IMR-90 (cell line): ENCODE results near the gene TMEM26. TPM values are rescaled to one million over a fixed set of nuclear protein-coding genes. Genes with fewer than 3 reads are reported as not detected.

ENCODE experiments used
- ATAC-seq: fragments of 200-7000 bp; cut with Tn5 transposase; 2 replicates; pipeline ENCODE4 v1.9.1; 2020; ENCODE audit warnings: low read depth, mild to moderate bottlenecking, moderate library complexity
- BruUV-seq: library from RNA; stranded (reverse); fragments of 400-500 nt; replicated peaks from 2 replicates; lab custom pipeline; 2021; lab: Mats Ljungman, UMichigan
- CTCF ChIA-PET: fragments of 300-600 bp; formaldehyde crosslinking; extraction: SDS; loops from one replicate; lab custom pipeline; 2021; ENCODE audit warnings: antibody characterized with exemption; lab: Yijun Ruan, JAX
- POLR2A ChIA-PET: fragments of 300-600 bp; sonication (Branson Sonifier 250); formaldehyde crosslinking; loops from one replicate; lab custom pipeline; 2022; ENCODE audit warnings: antibody characterized with exemption; ENCODE audit not compliant: unreplicated experiment; lab: Charles Lee
- DNase-seq: peaks from one replicate; pipeline ENCODE4 v3.0.0; 2013
- H2AFZ ChIP-seq: replicated peaks from 2 replicates; pipeline ENCODE3; 2013; ENCODE audit warnings: low read length, mild to moderate bottlenecking; ENCODE audit not compliant: poor library complexity
- H2AK5ac ChIP-seq: 2 replicates; pipeline ENCODE4 v1.6.1; 2013; ENCODE audit warnings: low read depth, low read length, inconsistent platforms
- H2AK9ac ChIP-seq: replicated peaks from 2 replicates; pipeline ENCODE3; 2013; ENCODE audit warnings: mild to moderate bottlenecking, low read depth, low read length, moderate library complexity; ENCODE audit not compliant: poor library complexity
- H2BK120ac ChIP-seq: 2 replicates; pipeline ENCODE4 v1.6.1; 2013; ENCODE audit warnings: low read depth, low read length, inconsistent platforms
- H2BK15ac ChIP-seq: 3 replicates; pipeline ENCODE4 v1.6.1; 2013; ENCODE audit warnings: low read depth, low read length, inconsistent platforms
- H2BK20ac ChIP-seq: 2 replicates; pipeline ENCODE4 v1.6.1; 2013; ENCODE audit warnings: low read depth, mild to moderate bottlenecking, inconsistent platforms, low read length, moderate library complexity
- H2BK5ac ChIP-seq: 2 replicates; pipeline ENCODE4 v1.6.1; 2013; ENCODE audit warnings: mild to moderate bottlenecking, low read depth, low read length, inconsistent platforms; ENCODE audit not compliant: poor library complexity, severe bottlenecking
- H3K14ac ChIP-seq: replicated peaks from 2 replicates; pipeline ENCODE4 v1.6.1; 2013; ENCODE audit warnings: low read depth, low read length, inconsistent platforms
- H3K18ac ChIP-seq: 2 replicates; pipeline ENCODE4 v1.6.1; 2013; ENCODE audit warnings: low read depth, low read length, control low read depth
- H3K23ac ChIP-seq: 2 replicates; pipeline ENCODE4 v1.6.1; 2013; ENCODE audit warnings: low read depth, low read length, inconsistent platforms
- H3K27ac ChIP-seq: 2 replicates; pipeline ENCODE4 v1.5.1; 2013; ENCODE audit warnings: mild to moderate bottlenecking, control low read depth, low read length; ENCODE audit not compliant: insufficient read depth
- H3K27me3 ChIP-seq: 2 replicates; pipeline ENCODE4 v1.6.1; 2013; ENCODE audit warnings: low read length; ENCODE audit not compliant: control insufficient read depth, insufficient read depth
- H3K36me3 ChIP-seq: 2 replicates; pipeline ENCODE4 v1.6.1; 2013; ENCODE audit warnings: low read length, mixed read lengths; ENCODE audit not compliant: control insufficient read depth, insufficient read depth
- H3K4ac ChIP-seq: 2 replicates; pipeline ENCODE4 v1.6.1; 2013; ENCODE audit warnings: low read depth, low read length, inconsistent platforms
- H3K4me1 ChIP-seq: 2 replicates; pipeline ENCODE4 v1.6.1; 2013; ENCODE audit warnings: low read length, mixed read lengths; ENCODE audit not compliant: control insufficient read depth, insufficient read depth
- H3K4me2 ChIP-seq: 2 replicates; pipeline ENCODE4 v1.6.1; 2013; ENCODE audit warnings: low read depth, mild to moderate bottlenecking, control low read depth, low read length, moderate library complexity
- H3K4me3 ChIP-seq: 2 replicates; pipeline ENCODE4 v1.5.1; 2013; ENCODE audit warnings: low read depth, mild to moderate bottlenecking, control low read depth, low read length, moderate library complexity; ENCODE audit not compliant: insufficient read depth
- H3K56ac ChIP-seq: 2 replicates; pipeline ENCODE4 v1.6.1; 2013; ENCODE audit warnings: low read length, inconsistent platforms; ENCODE audit not compliant: insufficient read depth; ENCODE audit errors: extremely low read depth
- H3K79me1 ChIP-seq, 2 experiments: 2 replicates each; pipeline ENCODE4 v1.6.1; 2013; ENCODE audit warnings: low read length in 2 of 2, inconsistent platforms in 1 of 2, low read depth in 1 of 2
- H3K9ac ChIP-seq: 2 replicates; pipeline ENCODE4 v1.6.1; 2013; ENCODE audit warnings: low read depth, low read length, control low read depth
- H3K9me1 ChIP-seq: 2 replicates; pipeline ENCODE4 v1.6.1; 2013; ENCODE audit warnings: low read length, inconsistent platforms; ENCODE audit not compliant: insufficient read depth
- H3K9me3 ChIP-seq: 2 replicates; pipeline ENCODE4 v1.6.1; 2013; ENCODE audit warnings: low read length; ENCODE audit not compliant: control insufficient read depth, insufficient read depth
- H4K20me1 ChIP-seq: 2 replicates; pipeline ENCODE4 v1.6.1; 2013; ENCODE audit warnings: low read length, inconsistent platforms; ENCODE audit not compliant: insufficient read depth
- H4K5ac ChIP-seq: 2 replicates; pipeline ENCODE4 v1.6.1; 2013; ENCODE audit warnings: mild to moderate bottlenecking, low read depth, low read length, control low read depth
- H4K8ac ChIP-seq, 2 experiments: 2 replicates each; pipeline ENCODE4 v1.6.1; 2013; ENCODE audit warnings: low read depth in 2 of 2, low read length in 2 of 2, control low read depth in 1 of 2, inconsistent platforms in 1 of 2
- H4K91ac ChIP-seq: 2 replicates; pipeline ENCODE4 v1.6.1; 2013; ENCODE audit warnings: low read depth, low read length, inconsistent platforms; ENCODE audit not compliant: insufficient read depth
- CHD1 ChIP-seq: IDR thresholded peaks from 2 replicates; pipeline ENCODE4 v1.6.1; 2012; ENCODE audit warnings: low read depth, low read length, improper control_type of control experiment
- POLR2A ChIP-seq: IDR thresholded peaks from 2 replicates; pipeline ENCODE4 v1.6.1; 2012; ENCODE audit warnings: mild to moderate bottlenecking, low read depth, low read length
- WGBS, 2 experiments: methylation state at CpG; one replicate each; pipeline versions ENCODE4 v1.1.5 to v1.1.7; 2013; ENCODE audit warnings: missing lambda C conversion rate in 2 of 2; ENCODE audit not compliant: insufficient read length in 1 of 2; ENCODE audit errors: extremely low coverage in 2 of 2; 5-methylcytosine and 5-hydroxymethylcytosine counted together
- dilution Hi-C: fragments of 300-500 bp; cut with HindIII; formaldehyde crosslinking; loops from one replicate; pipeline ENCODE4 v1.14.3; 2018; ENCODE audit warnings: low sequenced_read_pairs; ENCODE audit not compliant: unreplicated experiment
- in situ Hi-C: fragments of 300-500 bp; cut with MboI; formaldehyde crosslinking; loops from 3 replicates; pipeline ENCODE4 v1.14.3; 2019; ENCODE audit warnings: low sequenced_read_pairs, inconsistent platforms, mixed read lengths
- intact Hi-C: fragments of 100-400 bp; cut with micrococcal nuclease; formaldehyde crosslinking; loops from 2 replicates; pipeline ENCODE4 v1.10.0; 2022
- polyA plus RNA-seq, 3 experiments: library from polyadenylated mRNA; depleted of rRNA; stranded (reverse); fragments of >200 nt; gene quantifications; 2 replicates each; pipeline ENCODE4 v1.2.3, GENCODE V29; 2012; ENCODE audit warnings: low replicate concordance in 1 of 3
- total RNA-seq: library from RNA; depleted of rRNA; stranded (reverse); fragments of >200 nt; gene quantifications from 2 replicates; pipeline ENCODE4 v1.2.3, GENCODE V29; 2012

Gene TMEM26
- total and polyA plus RNA-seq, 2 of the 4 experiments (the other 2 are of a cell fraction): 0.22 to 0.36 TPM

DNA sequence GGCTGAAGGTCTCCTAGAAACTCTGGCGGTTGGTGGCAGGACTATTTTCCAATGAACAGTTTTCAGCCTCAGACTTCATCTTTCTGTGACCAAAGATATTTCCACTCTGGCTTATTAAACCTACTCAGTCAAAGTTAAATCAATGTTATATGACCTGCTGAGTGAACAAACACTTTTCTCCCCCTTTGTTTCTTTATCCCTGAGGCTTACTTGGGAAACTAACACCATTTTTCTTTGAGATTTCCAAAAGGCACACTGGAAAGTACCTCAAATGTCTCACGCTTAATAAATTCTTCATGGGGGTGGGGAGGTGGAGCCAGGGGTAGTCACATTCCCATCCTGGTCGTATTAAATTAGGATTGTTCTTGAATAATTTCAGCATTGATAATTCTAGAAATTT lies 1.8 kb downstream of the TMEM26 start:
- no peak overlapping the region for H3K9ac ChIP-seq
- no peaks in the 10 kb centered on the region for H4K20me1 ChIP-seq
- H4K91ac ChIP-seq: no peak overlapping the region
- H3K14ac ChIP-seq: no peak overlapping the region
- H2BK20ac ChIP-seq: no peak overlapping the region
- WGBS, 2 experiments: no CpG with 5 or more reads among the region's 3 CpGs
- H4K5ac ChIP-seq: no peak overlapping the region
- no peak overlapping the region for H3K4ac ChIP-seq
- no peak overlapping the region for H3K4me3 ChIP-seq
- H2BK120ac ChIP-seq: no peak overlapping the region
- POLR2A ChIA-PET: no interaction called here
- H2BK5ac ChIP-seq: no peak overlapping the region
- H3K23ac ChIP-seq: no peak overlapping the region
- H3K9me3 ChIP-seq: no peaks in the 10 kb centered on the region
- H4K8ac ChIP-seq: no peak overlapping the region
- H3K4me1 ChIP-seq: peaks cover 9% of the 10 kb centered on the region; the same call in 1 of the 2 replicates
- CTCF ChIA-PET: no interaction called here
- TF ChIP-seq CHD1 (no peak), POLR2A (no peak)
- in situ Hi-C loops (no loop called here), dilution Hi-C loops (no loop called here), intact Hi-C loops (loop anchor here (5.0 to 10.0 kb wide), 2 partner anchors 183 to 451 kb away; partner anchors contain the start of gene ARID5B)
- no peak overlapping the region for H2BK15ac ChIP-seq
- no peak overlapping the region for H2AK5ac ChIP-seq
- H3K79me1 ChIP-seq: no peaks in the 10 kb centered on the region
- peaks cover 3% of the 10 kb centered on the region; the same call in 1 of the 2 replicates for H3K27me3 ChIP-seq
- H3K56ac ChIP-seq: no peak overlapping the region
- no TSS peak for BruUV-seq
- no peak overlapping the region for H2AFZ ChIP-seq
- peaks cover 10% of the 10 kb centered on the region; the same call in 1 of the 2 replicates for H3K9me1 ChIP-seq
- no peak overlapping the region for H2AK9ac ChIP-seq
- H3K18ac ChIP-seq: no peak overlapping the region
- H3K4me2 ChIP-seq: no peak overlapping the region
- H3K27ac ChIP-seq: no peak overlapping the region
- no peaks in the 10 kb centered on the region for H3K36me3 ChIP-seq
- no peak for ATAC-seq
- no peak for DNase-seq
